ENCODE data around the gene GNG7.

DNA sequence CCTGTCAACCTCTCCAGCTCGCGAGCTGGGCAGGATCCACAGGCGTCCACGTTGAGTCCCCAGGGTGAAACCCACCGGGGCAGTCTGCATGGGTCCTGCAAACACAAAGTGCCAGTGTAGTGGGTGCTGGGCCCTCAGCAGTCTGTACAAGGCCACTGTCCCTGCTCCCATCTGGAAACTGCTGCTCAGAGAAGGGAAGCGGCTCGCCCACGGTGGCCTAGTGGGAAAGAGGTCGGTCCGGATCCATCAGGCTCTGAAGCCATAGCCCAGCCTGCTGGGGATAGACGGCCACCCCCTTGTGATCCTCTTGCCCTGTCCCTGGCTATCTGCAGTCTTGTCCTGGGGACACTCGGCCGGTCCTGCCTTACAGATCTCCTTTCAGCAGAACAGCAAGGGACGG, 21.3 kb upstream of the GNG7 start:
- TF ChIP-seq POLR2A (IDR thresholded peaks at IDR 0.05) (no peak), CTCF (IDR thresholded peaks at IDR 0.05) (no peak), POLR2AphosphoS5 (IDR thresholded peaks at IDR 0.05) (no peak)

All from suprapubic skin (tissue), 4 donors.